MCF 10A (cell line): Measurements from ENCODE around the gene ZDHHC5. TPM values are rescaled to one million over a fixed set of nuclear protein-coding genes. Genes with fewer than 3 reads are reported as not detected.

ENCODE experiments used
- BruUV-seq: library from RNA; stranded (reverse); fragments of 400-500 nt; replicated peaks from 2 replicates; lab custom pipeline; 2021; lab: Mats Ljungman, UMichigan
- CTCF ChIA-PET: fragments of 300-600 bp; sonication (Branson Sonifier 250); formaldehyde crosslinking; extraction: SDS; loops from one replicate; lab custom pipeline; 2021; ENCODE audit warnings: antibody characterized with exemption, inconsistent platforms; lab: Yijun Ruan, JAX
- POLR2A ChIA-PET: fragments of 300-600, 350-650 bp; sonication (Branson Sonifier 250); formaldehyde crosslinking; extraction: SDS; loops from one replicate; lab custom pipeline; 2020; ENCODE audit warnings: antibody characterized with exemption, inconsistent platforms; lab: Yijun Ruan, JAX
- DNase-seq: peaks from one replicate; pipeline ENCODE4 v3.0.0-alpha.2; 2018; ENCODE audit not compliant: unreplicated experiment
- H3K27ac Mint-ChIP-seq: one replicate; pipeline ENCODE4 v1.8.0; 2022; ENCODE audit warnings: mild to moderate bottlenecking, low read depth, mixed read lengths; ENCODE audit not compliant: unreplicated experiment
- H3K27me3 Mint-ChIP-seq: one replicate; pipeline ENCODE4 v1.8.0; 2022; ENCODE audit warnings: mixed read lengths; ENCODE audit not compliant: insufficient read depth, unreplicated experiment
- H3K36me3 Mint-ChIP-seq: one replicate; pipeline ENCODE4 v1.8.0; 2022; ENCODE audit warnings: mild to moderate bottlenecking, moderate library complexity, mixed read lengths; ENCODE audit not compliant: insufficient read depth, unreplicated experiment
- H3K4me1 Mint-ChIP-seq: one replicate; pipeline ENCODE4 v1.8.0; 2022; ENCODE audit warnings: mixed read lengths; ENCODE audit not compliant: insufficient read depth, unreplicated experiment
- H3K4me3 Mint-ChIP-seq: one replicate; pipeline ENCODE4 v1.8.0; 2022; ENCODE audit warnings: mild to moderate bottlenecking, moderate library complexity, mixed read lengths; ENCODE audit not compliant: unreplicated experiment
- H3K9me3 Mint-ChIP-seq: one replicate; pipeline ENCODE4 v1.8.0; 2022; ENCODE audit warnings: mixed read lengths; ENCODE audit not compliant: unreplicated experiment
- CTCF ChIP-seq: fragments of 200-600 bp; IDR thresholded peaks from one replicate; pipeline ENCODE4 v1.8.0; 2022; ENCODE audit warnings: antibody characterized with exemption, mild to moderate bottlenecking; ENCODE audit not compliant: unreplicated experiment
- intact Hi-C: fragments of 100-400 bp; cut with micrococcal nuclease; formaldehyde crosslinking; loops from 2 replicates; pipeline ENCODE4 v1.14.1; 2022
- total RNA-seq: library from RNA; stranded (reverse); gene quantifications from 2 replicates; pipeline ENCODE4 v1.2.3, GENCODE V29; 2022

ZDHHC5 gene
- total RNA-seq, 1 experiment from 2014 or later: 73.8 TPM

GRCh38 chr11:57647960-57648800 is 19.7 kb upstream of the ZDHHC5 start:
- ChIA-PET POLR2A (interaction anchor here (0.8 to 2.0 kb wide), 3 partner anchors 10 to 323 kb away, joined by 3 to 7 read pairs (median 5); partner anchors contain the start of genes CLP1 and TNKS1BP1), CTCF (interaction anchor here (0.6 to 2.4 kb wide), 8 partner anchors 7 to 299 kb away, joined by 3 to 12 read pairs (median 4); no protein-coding TSS in a partner anchor)
- TF ChIP-seq CTCF: no peak
- Mint-ChIP-seq H3K36me3 (peaks cover 6% of the 10 kb centered on the region), H3K27me3 (peaks cover 35% of the 10 kb centered on the region), H3K4me1 (peaks cover 34% of the 10 kb centered on the region), H3K4me3 (peak overlapping the region; percentile 73), H3K9me3 (no peaks in the 10 kb centered on the region), H3K27ac (no peak overlapping the region)
- BruUV-seq: no TSS peak
- intact Hi-C loops: loop anchor here (5.0 kb wide), 1 partner anchor 874 kb away; no protein-coding TSS in a partner anchor
- no peak for DNase-seq

GRCh38 chr11:57648801-57649735 is 18.8 kb upstream of the ZDHHC5 start:
- Mint-ChIP-seq H3K27me3 (peaks cover 35% of the 10 kb centered on the region), H3K4me3 (peak overlapping the region; percentile 73), H3K27ac (peak overlapping the region; percentile 54), H3K36me3 (peaks cover 6% of the 10 kb centered on the region), H3K9me3 (no peaks in the 10 kb centered on the region), H3K4me1 (peaks cover 36% of the 10 kb centered on the region)
- ChIA-PET CTCF (interaction anchor here (0.6 to 2.2 kb wide), 5 partner anchors 8 to 300 kb away, joined by 3 to 12 read pairs (median 4); no protein-coding TSS in a partner anchor), POLR2A (interaction anchor here (0.7 to 2.0 kb wide), 5 partner anchors 9 to 324 kb away, joined by 3 to 7 read pairs (median 5); partner anchors contain the start of genes CLP1 and TNKS1BP1)
- BruUV-seq: no TSS peak
- intact Hi-C loops: loop anchor here (5.0 kb wide), 1 partner anchor 873 kb away; no protein-coding TSS in a partner anchor
- DNase-seq: no peak
- no peak for TF ChIP-seq CTCF

GRCh38 chr11:57649826-57650738 is 17.8 kb upstream of the ZDHHC5 start, which contains the start of gene YPEL4:
Gene YPEL4 (minus strand): TSS chr11:57649912. CDS start chr11:57647107, 2,805 bp downstream.
- intact Hi-C loops: loop anchor here (5.0 kb wide), 1 partner anchor 872 kb away; no protein-coding TSS in a partner anchor
- peak; percentile 75 for DNase-seq
- Mint-ChIP-seq H3K27ac (peak within 1 kb of the TSS; percentile 54), H3K27me3 (peaks cover 35% of the 10 kb centered on the region), H3K36me3 (peaks cover 6% of the 10 kb centered on the region), H3K4me3 (peak within 1 kb of the TSS; percentile 73), H3K4me1 (peaks cover 36% of the 10 kb centered on the region), H3K9me3 (no peaks in the 10 kb centered on the region)
- CTCF ChIA-PET: interaction anchor here (0.5 to 2.5 kb wide), 5 partner anchors 9 to 301 kb away, joined by 3 to 12 read pairs (median 6); partner anchors contain the start of gene UBE2L6
- POLR2A ChIA-PET: interaction anchor here (0.7 to 1.1 kb wide), 3 partner anchors 16 to 81 kb away, joined by 3 to 5 read pairs (median 3); no protein-coding TSS in a partner anchor
- no peak for TF ChIP-seq CTCF
- no TSS peak for BruUV-seq
